B cell (primary cell): Measurements from ENCODE around the gene TEX51.

Source experiments
- EZH2 ChIP-seq: IDR thresholded peaks from 2 replicates; pipeline ENCODE4 v1.6.1; 2012; ENCODE audit warnings: borderline replicate concordance, low read depth, mild to moderate bottlenecking, moderate library complexity, low read length; ENCODE audit not compliant: insufficient read depth, poor library complexity, severe bottlenecking
- TF ChIP-seq, protein P1 (sequence below): fragments of 200-600 bp; IDR thresholded peaks from one replicate; pipeline ENCODE4 v1.8.0; 2022; ENCODE audit warnings: antibody characterized with exemption, mild to moderate bottlenecking

DNA sequence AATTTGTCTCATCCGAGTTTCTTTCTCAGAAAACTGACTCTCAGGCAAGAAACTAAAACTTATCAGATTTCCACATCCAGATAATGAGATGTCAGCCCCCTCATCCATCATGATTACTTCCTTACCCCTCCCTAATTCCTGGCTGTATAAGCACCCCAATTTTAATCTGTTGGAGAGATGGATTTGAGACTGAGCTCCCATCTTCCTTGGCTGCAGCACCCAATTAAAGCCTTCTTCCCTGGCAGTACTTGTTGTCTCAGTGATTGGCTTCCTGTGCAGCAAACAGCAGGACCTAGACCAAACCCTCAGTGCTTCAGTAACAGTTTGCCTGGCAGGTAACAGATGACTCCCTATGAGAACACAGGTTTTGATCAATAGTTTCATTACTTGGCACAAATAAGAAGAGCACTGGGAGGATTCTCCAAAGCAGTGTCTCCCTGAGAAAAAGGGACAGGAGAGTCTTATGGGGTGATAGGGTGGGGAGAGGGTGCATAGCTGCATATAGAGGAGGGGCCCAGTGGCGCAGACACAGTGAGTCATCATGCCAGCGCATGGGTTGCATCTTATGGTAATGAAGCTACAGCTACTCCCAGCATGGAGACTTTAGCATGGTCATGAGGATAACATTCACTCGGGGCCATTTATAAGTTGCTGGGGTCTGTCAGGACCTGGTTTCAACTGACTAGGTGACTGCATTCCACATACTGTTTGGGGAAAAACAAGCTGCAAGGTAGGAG is 45.1 kb downstream of the TEX51 start:
- TF ChIP-seq EZH2, result no peak
- TF ChIP-seq, protein P1, sequence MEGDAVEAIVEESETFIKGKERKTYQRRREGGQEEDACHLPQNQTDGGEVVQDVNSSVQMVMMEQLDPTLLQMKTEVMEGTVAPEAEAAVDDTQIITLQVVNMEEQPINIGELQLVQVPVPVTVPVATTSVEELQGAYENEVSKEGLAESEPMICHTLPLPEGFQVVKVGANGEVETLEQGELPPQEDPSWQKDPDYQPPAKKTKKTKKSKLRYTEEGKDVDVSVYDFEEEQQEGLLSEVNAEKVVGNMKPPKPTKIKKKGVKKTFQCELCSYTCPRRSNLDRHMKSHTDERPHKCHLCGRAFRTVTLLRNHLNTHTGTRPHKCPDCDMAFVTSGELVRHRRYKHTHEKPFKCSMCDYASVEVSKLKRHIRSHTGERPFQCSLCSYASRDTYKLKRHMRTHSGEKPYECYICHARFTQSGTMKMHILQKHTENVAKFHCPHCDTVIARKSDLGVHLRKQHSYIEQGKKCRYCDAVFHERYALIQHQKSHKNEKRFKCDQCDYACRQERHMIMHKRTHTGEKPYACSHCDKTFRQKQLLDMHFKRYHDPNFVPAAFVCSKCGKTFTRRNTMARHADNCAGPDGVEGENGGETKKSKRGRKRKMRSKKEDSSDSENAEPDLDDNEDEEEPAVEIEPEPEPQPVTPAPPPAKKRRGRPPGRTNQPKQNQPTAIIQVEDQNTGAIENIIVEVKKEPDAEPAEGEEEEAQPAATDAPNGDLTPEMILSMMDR, result no peak
